Urinary bladder (tissue), 4 donors: ENCODE results near the gene LST1. TPM values are rescaled to one million over a fixed set of nuclear protein-coding genes. Genes with fewer than 3 reads are reported as not detected.
A peak's percentile ranks its signal among the peaks of the same experiment; 100 is the strongest.

ENCODE experiments used
- DNase-seq: peaks from one replicate; pipeline ENCODE4 v3.0.0-alpha.2; 2015; ENCODE audit errors: extremely low spot score
- H3K27ac ChIP-seq: one replicate; pipeline ENCODE4 v1.5.1; 2013; ENCODE audit warnings: low read depth, mild to moderate bottlenecking, moderate library complexity
- H3K36me3 ChIP-seq: one replicate; pipeline ENCODE4 v1.6.1; 2013; ENCODE audit warnings: mild to moderate bottlenecking, moderate library complexity; ENCODE audit not compliant: insufficient read depth
- H3K4me1 ChIP-seq: one replicate; pipeline ENCODE4 v1.6.1; 2013; ENCODE audit warnings: mild to moderate bottlenecking, moderate library complexity; ENCODE audit not compliant: insufficient read depth
- H3K4me3 ChIP-seq: one replicate; pipeline ENCODE4 v1.5.1; 2013; ENCODE audit warnings: low read depth, low read length
- WGBS: extraction: QIAGEN DNeasy Blood & Tissue Kit; methylation state at CpG from one replicate; pipeline ENCODE4 v1.1.7; 2013; 5-methylcytosine and 5-hydroxymethylcytosine counted together
- polyA plus RNA-seq: library from polyadenylated mRNA; stranded (reverse); fragments of 200-250 nt; gene quantifications from one replicate; pipeline ENCODE4 v1.2.3, GENCODE V29; 2013
- small RNA-seq: library from RNA; depleted of rRNA; stranded (forward); fragments of <200 nt; gene quantifications from one replicate; pipeline ENCODE3, GENCODE V24; 2014
- total RNA-seq: library from RNA; depleted of rRNA; stranded (reverse); fragments of >200 nt; gene quantifications from one replicate; pipeline ENCODE4 v1.2.3, GENCODE V29; 2014
- donor health status: healthy with polysubstance abuse.
- donor health status: healthy.

The LST1 gene
- total and polyA plus RNA-seq, 2 donors: 4.2 to 10.6 TPM

DNA sequence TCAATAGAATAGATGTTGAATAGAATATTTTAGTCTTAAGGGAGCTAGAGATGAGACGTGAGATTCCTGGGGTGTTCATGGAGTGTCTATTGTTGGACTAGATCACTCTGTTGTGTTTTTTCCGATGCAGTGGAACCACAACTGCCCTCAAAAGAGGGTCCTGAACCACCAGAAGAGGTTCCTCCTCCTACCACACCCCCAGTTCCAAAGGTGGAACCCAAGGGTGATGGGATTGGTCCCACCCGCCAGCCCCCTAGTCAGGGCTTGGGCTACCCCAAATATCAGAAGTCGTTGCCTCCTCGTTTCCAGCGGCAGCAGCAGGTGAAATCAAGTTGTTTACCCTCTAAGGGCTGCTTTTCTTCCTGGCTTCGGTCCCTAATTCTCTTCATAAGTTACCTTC lies 42.9 kb downstream of the LST1 start:
- DNase-seq: no peak
- no peaks in the 10 kb centered on the region for H3K4me1 ChIP-seq
- H3K36me3 ChIP-seq: peaks cover 22% of the 10 kb centered on the region
- no peak overlapping the region for H3K4me3 ChIP-seq
- WGBS: 88% methylated on average over 7 of the region's 7 CpGs
- no peak overlapping the region for H3K27ac ChIP-seq

DNA sequence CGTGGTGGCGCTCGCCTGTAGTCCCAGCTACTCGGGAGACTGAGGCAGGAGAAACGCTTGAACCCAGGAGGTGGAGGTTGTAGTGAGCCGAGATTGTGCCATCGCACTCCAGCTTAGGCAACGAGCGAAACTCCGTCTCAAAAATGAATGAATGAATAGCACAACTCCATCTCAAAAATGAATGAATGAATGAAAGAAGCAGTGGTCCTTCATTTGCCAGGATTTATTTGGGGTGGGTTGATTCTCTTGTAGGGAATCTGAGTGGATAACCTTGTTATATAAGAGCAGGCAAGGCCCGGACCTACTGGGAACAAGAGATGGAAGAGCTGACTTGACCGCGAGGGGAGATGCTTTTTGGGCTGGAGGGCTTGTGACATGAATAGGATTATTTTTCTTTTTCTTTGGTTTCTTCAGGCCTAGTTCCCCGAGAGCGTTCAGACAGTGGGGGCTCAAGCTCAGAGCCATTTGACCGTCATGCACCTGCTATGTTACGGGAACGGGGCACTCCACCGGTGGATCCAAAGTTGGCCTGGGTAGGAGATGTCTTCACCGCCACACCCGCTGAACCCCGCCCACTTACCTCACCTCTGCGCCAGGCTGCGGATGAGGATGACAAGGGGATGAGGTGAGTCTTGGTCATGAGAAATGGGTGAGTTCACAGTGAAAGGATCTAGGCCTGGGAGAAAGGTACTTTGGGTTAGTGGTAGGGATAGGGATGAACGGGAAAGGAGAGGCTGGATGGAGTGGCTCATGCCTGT lies 44.3 kb downstream of the LST1 start:
- Histone ChIP-seq H3K4me3 (no peak overlapping the region), H3K36me3 (peaks cover 16% of the 10 kb centered on the region), H3K27ac (no peak overlapping the region), H3K4me1 (no peaks in the 10 kb centered on the region)
- 91% methylated on average over 25 of the region's 25 CpGs for WGBS
- no peak for DNase-seq

- H3K4me1 ChIP-seq: no peaks in the 10 kb centered on the region
- WGBS: 77% methylated on average over 16 of the region's 16 CpGs
- no peak overlapping the region for H3K27ac ChIP-seq
- DNase-seq: no peak
- H3K4me3 ChIP-seq: no peak overlapping the region
- H3K36me3 ChIP-seq: peaks cover 11% of the 10 kb centered on the region
Observed at GRCh38 chr6:31631209-31631608, 45.1 kb downstream of the LST1 start.

GRCh38 chr6:31631681-31632278 lies 45.7 kb downstream of the LST1 start:
- DNase-seq: no peak
- WGBS: 84% methylated on average over 32 of the region's 32 CpGs
- no peak overlapping the region for H3K4me3 ChIP-seq
- no peaks in the 10 kb centered on the region for H3K4me1 ChIP-seq
- H3K27ac ChIP-seq: no peak overlapping the region
- H3K36me3 ChIP-seq: peaks cover 11% of the 10 kb centered on the region

DNA sequence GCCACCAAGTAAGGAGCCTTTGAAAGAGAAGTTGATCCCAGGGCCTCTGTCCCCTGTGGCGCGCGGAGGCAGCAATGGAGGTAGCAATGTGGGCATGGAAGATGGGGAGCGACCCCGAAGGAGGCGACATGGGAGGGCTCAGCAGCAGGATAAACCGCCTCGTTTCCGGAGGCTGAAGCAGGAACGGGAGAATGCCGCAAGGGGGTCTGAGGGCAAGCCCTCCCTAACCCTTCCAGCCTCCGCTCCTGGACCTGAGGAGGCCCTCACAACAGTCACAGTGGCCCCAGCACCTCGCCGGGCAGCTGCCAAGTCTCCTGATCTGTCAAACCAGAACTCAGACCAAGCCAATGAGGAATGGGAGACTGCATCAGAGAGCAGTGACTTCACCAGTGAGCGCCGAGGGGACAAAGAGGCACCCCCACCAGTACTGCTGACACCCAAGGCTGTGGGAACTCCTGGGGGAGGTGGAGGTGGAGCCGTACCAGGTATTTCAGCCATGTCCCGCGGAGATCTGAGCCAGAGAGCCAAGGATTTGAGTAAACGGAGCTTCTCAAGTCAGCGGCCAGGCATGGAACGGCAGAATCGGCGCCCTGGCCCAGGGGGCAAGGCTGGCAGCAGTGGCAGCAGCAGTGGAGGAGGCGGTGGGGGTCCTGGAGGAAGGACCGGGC lies 46.3 kb downstream of the LST1 start:
- no peak overlapping the region for H3K27ac ChIP-seq
- DNase-seq: no peak
- peaks cover 10% of the 10 kb centered on the region for H3K36me3 ChIP-seq
- 88% methylated on average over 26 of the region's 26 CpGs for WGBS
- no peaks in the 10 kb centered on the region for H3K4me1 ChIP-seq
- no peak overlapping the region for H3K4me3 ChIP-seq

GRCh38 chr6:31633447-31633846 lies 47.4 kb downstream of the LST1 start:
- WGBS: 90% methylated on average over 7 of the region's 7 CpGs
- peaks cover 8% of the 10 kb centered on the region for H3K36me3 ChIP-seq
- H3K4me1 ChIP-seq: no peaks in the 10 kb centered on the region
- no peak overlapping the region for H3K4me3 ChIP-seq
- no peak overlapping the region for H3K27ac ChIP-seq
- no peak for DNase-seq

GRCh38 chr6:31634131-31634530 lies 48.1 kb downstream of the LST1 start:
- Histone ChIP-seq H3K27ac (no peak overlapping the region), H3K36me3 (peaks cover 10% of the 10 kb centered on the region), H3K4me3 (no peak overlapping the region), H3K4me1 (no peaks in the 10 kb centered on the region)
- WGBS: 82% methylated on average over 3 of the region's 3 CpGs
- no peak for DNase-seq

DNA sequence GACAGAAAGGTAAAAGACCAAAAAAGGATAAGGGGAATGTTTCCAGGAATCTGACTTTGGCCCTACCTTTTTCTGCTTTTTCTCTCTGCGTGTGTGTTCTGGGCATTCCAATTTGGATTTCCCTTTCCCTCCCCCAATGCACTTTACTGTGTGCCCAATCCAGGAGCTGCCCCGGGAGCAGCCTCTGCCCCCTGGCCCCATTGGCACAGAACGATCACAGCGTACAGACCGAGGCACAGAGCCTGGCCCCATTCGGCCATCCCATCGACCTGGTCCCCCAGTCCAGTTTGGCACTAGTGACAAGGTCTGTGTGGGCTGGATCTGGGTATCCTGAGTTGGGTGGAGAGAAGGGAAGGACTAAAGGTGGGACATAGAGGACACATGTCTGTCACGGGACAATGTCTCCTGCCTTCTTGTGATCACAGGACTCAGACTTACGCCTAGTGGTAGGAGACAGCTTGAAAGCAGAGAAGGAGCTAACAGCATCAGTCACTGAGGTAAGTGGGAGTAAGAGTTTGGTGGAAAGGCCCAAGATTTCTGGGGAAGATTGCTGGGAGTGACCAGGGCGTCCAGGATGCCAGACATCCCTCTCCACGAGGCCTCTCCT lies 49.0 kb downstream of the LST1 start:
- no peaks in the 10 kb centered on the region for H3K4me1 ChIP-seq
- peaks cover 8% of the 10 kb centered on the region for H3K36me3 ChIP-seq
- 83% methylated on average over 11 of the region's 11 CpGs for WGBS
- DNase-seq: no peak
- H3K27ac ChIP-seq: no peak overlapping the region
- no peak overlapping the region for H3K4me3 ChIP-seq

GRCh38 chr6:31636698-31637596 lies 50.9 kb downstream of the LST1 start:
- 79% methylated on average over 27 of the region's 27 CpGs for whole genome bisulfite sequencing
- no peak overlapping the region for H3K27ac ChIP-seq
- H3K36me3 ChIP-seq: peaks cover 8% of the 10 kb centered on the region
- no peak for DNase-seq
- no peaks in the 10 kb centered on the region for H3K4me1 ChIP-seq
- no peak overlapping the region for H3K4me3 ChIP-seq

Small RNA genes within 50 kb of the gene (small RNA-seq; reads per million reads assigned to genes)
- gene MIR6832: not detected
- 2.4 reads per million, percentile 88 among the genes with 10 or more reads in this experiment for gene SNORA38
- gene SNORD117: 315 reads per million, percentile 98 among the genes with 10 or more reads in this experiment
- not detected for gene SNORD84
- not detected for gene UQCRHP1

Other genes starting within 250 kb of the LST1 start
Only the 30 nearest of the 35 such genes appear.
- gene MICA, start 182.7 kb upstream of the LST1 start, total RNA-seq: 6.7 TPM
- gene MICA, start 182.7 kb upstream of the LST1 start, polyA plus RNA-seq: 23.8 TPM
- gene MICB, start 88.1 kb upstream of the LST1 start, total RNA-seq: 1.6 TPM
- 1.6 TPM for gene MICB, start 88.1 kb upstream of the LST1 start, polyA plus RNA-seq
- not detected for gene MCCD1, start 57.3 kb upstream of the LST1 start, total RNA-seq
- not detected for gene MCCD1, start 57.3 kb upstream of the LST1 start, polyA plus RNA-seq
- 271 TPM for gene DDX39B, start 44.3 kb upstream of the LST1 start, total RNA-seq
- gene DDX39B, start 44.3 kb upstream of the LST1 start, polyA plus RNA-seq: 285 TPM
- 3.3 TPM for gene ATP6V1G2, start 39.7 kb upstream of the LST1 start, total RNA-seq
- gene ATP6V1G2, start 39.7 kb upstream of the LST1 start, polyA plus RNA-seq: 3.8 TPM
- 12.1 TPM for gene NFKBIL1, start 38.7 kb upstream of the LST1 start, total RNA-seq
- 36.9 TPM for gene NFKBIL1, start 38.7 kb upstream of the LST1 start, polyA plus RNA-seq
- gene LTA, start 14.0 kb upstream of the LST1 start, total RNA-seq: not detected
- gene LTA, start 14.0 kb upstream of the LST1 start, polyA plus RNA-seq: 0.06 TPM
- gene TNF, start 10.7 kb upstream of the LST1 start, total RNA-seq: not detected
- 0.29 TPM for gene TNF, start 10.7 kb upstream of the LST1 start, polyA plus RNA-seq
- gene LTB, start 3.9 kb upstream of the LST1 start, total RNA-seq: 2.1 TPM
- 1.4 TPM for gene LTB, start 3.9 kb upstream of the LST1 start, polyA plus RNA-seq
- not detected for gene NCR3, start 6.7 kb downstream of the LST1 start, total RNA-seq
- gene NCR3, start 6.7 kb downstream of the LST1 start, polyA plus RNA-seq: 0.20 TPM
- 42.6 TPM for gene AIF1, start 29.0 kb downstream of the LST1 start, total RNA-seq
- 41.7 TPM for gene AIF1, start 29.0 kb downstream of the LST1 start, polyA plus RNA-seq
- 53.7 TPM for gene PRRC2A, start 34.4 kb downstream of the LST1 start, total RNA-seq
- gene PRRC2A, start 34.4 kb downstream of the LST1 start, polyA plus RNA-seq: 115 TPM
- 73.8 TPM for gene BAG6, start 66.4 kb downstream of the LST1 start, total RNA-seq
- gene BAG6, start 66.4 kb downstream of the LST1 start, polyA plus RNA-seq: 193 TPM
- 0.69 TPM for gene APOM, start 69.6 kb downstream of the LST1 start, total RNA-seq
- 3.6 TPM for gene APOM, start 69.6 kb downstream of the LST1 start, polyA plus RNA-seq
- 17.6 TPM for gene C6orf47, start 74.5 kb downstream of the LST1 start, total RNA-seq
- 29.7 TPM for gene C6orf47, start 74.5 kb downstream of the LST1 start, polyA plus RNA-seq
- gene GPANK1, start 78.7 kb downstream of the LST1 start, total RNA-seq: 10.0 TPM
- gene GPANK1, start 78.7 kb downstream of the LST1 start, polyA plus RNA-seq: 20.9 TPM
- 44.3 TPM for gene CSNK2B, start 79.8 kb downstream of the LST1 start, total RNA-seq
- gene CSNK2B, start 79.8 kb downstream of the LST1 start, polyA plus RNA-seq: 151 TPM
- 6.0 TPM for gene LY6G5B, start 83.7 kb downstream of the LST1 start, total RNA-seq
- gene LY6G5B, start 83.7 kb downstream of the LST1 start, polyA plus RNA-seq: 7.2 TPM
- gene LY6G5C, start 94.8 kb downstream of the LST1 start, total RNA-seq: 0.37 TPM
- 4.0 TPM for gene LY6G5C, start 94.8 kb downstream of the LST1 start, polyA plus RNA-seq
- gene ABHD16A, start 117.0 kb downstream of the LST1 start, total RNA-seq: 42.6 TPM
- 56.4 TPM for gene ABHD16A, start 117.0 kb downstream of the LST1 start, polyA plus RNA-seq
- gene LY6G6F, start 120.6 kb downstream of the LST1 start, total RNA-seq: not detected
- not detected for gene LY6G6F, start 120.6 kb downstream of the LST1 start, polyA plus RNA-seq
- 3.1 TPM for gene LY6G6D, start 129.1 kb downstream of the LST1 start, total RNA-seq
- 1.7 TPM for gene LY6G6D, start 129.1 kb downstream of the LST1 start, polyA plus RNA-seq
- not detected for gene LY6G6C, start 135.5 kb downstream of the LST1 start, total RNA-seq
- not detected for gene LY6G6C, start 135.5 kb downstream of the LST1 start, polyA plus RNA-seq
- gene MPIG6B, start 137.1 kb downstream of the LST1 start, total RNA-seq: 0.32 TPM
- 0.62 TPM for gene MPIG6B, start 137.1 kb downstream of the LST1 start, polyA plus RNA-seq
- gene DDAH2, start 143.0 kb downstream of the LST1 start, total RNA-seq: 81.6 TPM
- gene DDAH2, start 143.0 kb downstream of the LST1 start, polyA plus RNA-seq: 115 TPM
- 200 TPM for gene CLIC1, start 150.3 kb downstream of the LST1 start, total RNA-seq
- gene CLIC1, start 150.3 kb downstream of the LST1 start, polyA plus RNA-seq: 303 TPM
- gene MSH5, start 153.7 kb downstream of the LST1 start, total RNA-seq: 14.8 TPM
- gene MSH5, start 153.7 kb downstream of the LST1 start, polyA plus RNA-seq: 2.9 TPM
- 0.90 TPM for gene SAPCD1, start 176.4 kb downstream of the LST1 start, total RNA-seq
- 1.3 TPM for gene SAPCD1, start 176.4 kb downstream of the LST1 start, polyA plus RNA-seq
- gene VWA7, start 191.1 kb downstream of the LST1 start, total RNA-seq: 0.42 TPM
- 0.39 TPM for gene VWA7, start 191.1 kb downstream of the LST1 start, polyA plus RNA-seq
- 16.7 TPM for gene VARS1, start 209.5 kb downstream of the LST1 start, total RNA-seq
- gene VARS1, start 209.5 kb downstream of the LST1 start, polyA plus RNA-seq: 34.4 TPM